Prostate gland (tissue), 2 donors: ENCODE measurements around the gene AK3. TPM values are rescaled to one million over a fixed set of nuclear protein-coding genes. Genes with fewer than 3 reads are reported as not detected.

Experiments
- DNase-seq: peaks from one replicate; pipeline ENCODE4 v3.0.0-alpha.2; 2019; ENCODE audit warnings: low spot score
- H3K27ac ChIP-seq, 2 donors: fragments of 200-600 bp; sonication (generic); 2 replicates each; pipeline ENCODE4 v1.5.1; 2017 to 2019
- H3K27me3 ChIP-seq: fragments of 200-600 bp; sonication (generic); replicated peaks from 2 replicates; pipeline ENCODE4 v1.5.1; 2019; ENCODE audit not compliant: insufficient read depth
- H3K36me3 ChIP-seq, 2 donors: fragments of 200-600 bp; sonication (generic); 1 replicate in 1 of 2; 2 replicates in 1 of 2; pipeline versions ENCODE4 v1.5.1 to v1.8.1; 2017 to 2019
- H3K4me1 ChIP-seq: fragments of 200-600 bp; sonication (generic); replicated peaks from 2 replicates; pipeline ENCODE4 v1.5.1; 2019
- H3K4me3 ChIP-seq, 2 donors: fragments of 200-600 bp; sonication (generic); 2 replicates each; pipeline ENCODE4 v1.5.1; 2017 to 2019
- H3K9me3 ChIP-seq: fragments of 200-600 bp; sonication (generic); 2 replicates; pipeline ENCODE4 v1.5.1; 2017
- CTCF ChIP-seq, 4 experiments: fragments of 200-600 bp in 2 of 4; fragments of 450-650 bp in 2 of 4; sonication (generic) in 2 of 4; IDR thresholded peaks; 1 replicate in 3 of 4; 2 replicates in 1 of 4; pipeline ENCODE4 v1.5.1; 2016 to 2019; ENCODE audit warnings: antibody characterized with exemption in 4 of 4, mild to moderate bottlenecking in 2 of 4, moderate library complexity in 2 of 4
- POLR2A ChIP-seq: fragments of 450-650 bp; IDR thresholded peaks from one replicate; pipeline ENCODE4 v1.6.1; 2016; ENCODE audit warnings: antibody characterized with exemption, mild to moderate bottlenecking
- POLR2AphosphoS5 ChIP-seq: sonication (generic); formaldehyde crosslinking; IDR thresholded peaks from one replicate; pipeline ENCODE4 v1.6.1; 2017; ENCODE audit warnings: antibody characterized with exemption
- WGBS: methylation state at CpG from one replicate; pipeline ENCODE4 v1.1.5; 2018; 5-methylcytosine and 5-hydroxymethylcytosine counted together
- intact Hi-C: fragments of 100-400 bp; cut with DNase I; formaldehyde crosslinking; loops from one replicate; pipeline ENCODE4 v1.14.2; 2022
- total RNA-seq, 2 donors: library from RNA; depleted of rRNA; stranded (reverse); fragments of >200 nt; gene quantifications; one replicate each; pipeline ENCODE4 v1.1.0, GENCODE V29; 2016

The AK3 gene
- total RNA-seq, 2 donors from 2014 or later, result 44.8 to 74.3 TPM

- DNase-seq, result no peak
- Histone ChIP-seq H3K36me3 (no peaks in the 10 kb centered on the region), H3K4me1 (no peaks in the 10 kb centered on the region), H3K9me3 (no peaks in the 10 kb centered on the region), H3K27me3 (no peaks in the 10 kb centered on the region), H3K27ac (no peak overlapping the region), H3K4me3 (no peak overlapping the region)
- no peak for TF ChIP-seq POLR2A
- TF ChIP-seq CTCF (IDR thresholded peaks at IDR 0.05), result no peak
- TF ChIP-seq POLR2AphosphoS5, result no peak
- intact Hi-C loops, result no loop called here
- WGBS, result 62% methylated on average over 2 of the region's 2 CpGs
These were observed 52.0 kb downstream of the AK3 start for GRCh38 chr9:4689021-4689420.

GRCh38 chr9:4686584-4686983 is 54.4 kb downstream of the AK3 start:
- no peaks in the 10 kb centered on the region for H3K9me3 ChIP-seq
- TF ChIP-seq POLR2AphosphoS5 (no peak), CTCF (IDR thresholded peaks at IDR 0.05) (no peak), POLR2A (no peak)
- no peaks in the 10 kb centered on the region for H3K4me1 ChIP-seq
- H3K27ac ChIP-seq, result no peak overlapping the region
- no peaks in the 10 kb centered on the region for H3K36me3 ChIP-seq
- 63% methylated on average over 1 of the region's 1 CpG for WGBS
- H3K4me3 ChIP-seq, result no peak overlapping the region
- no peak for DNase-seq
- intact Hi-C loops, result no loop called here
- no peaks in the 10 kb centered on the region for H3K27me3 ChIP-seq

DNA sequence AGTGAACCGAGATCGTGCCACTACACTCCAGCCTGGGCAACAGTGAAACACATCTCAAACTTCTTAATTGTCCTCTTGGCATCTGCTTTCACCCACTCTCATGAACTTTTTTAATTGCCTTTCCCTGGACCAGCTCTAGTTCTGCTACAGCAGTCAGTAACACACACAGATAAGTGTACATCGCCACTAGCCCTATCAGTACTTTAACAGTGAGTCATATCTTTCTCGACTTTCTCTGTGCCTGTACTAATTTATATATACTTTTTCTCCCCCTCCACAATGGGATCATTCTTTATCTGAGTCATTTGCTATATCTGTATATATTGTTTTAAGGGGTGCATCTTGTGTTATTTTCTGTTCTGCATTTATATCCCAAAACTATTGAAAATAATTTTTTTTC is 54.9 kb downstream of the AK3 start:
- TF ChIP-seq POLR2AphosphoS5, result no peak
- no peak for TF ChIP-seq POLR2A
- no peak for TF ChIP-seq CTCF (IDR thresholded peaks at IDR 0.05)
- no peak overlapping the region for H3K4me3 ChIP-seq
- H3K27me3 ChIP-seq, result no peaks in the 10 kb centered on the region
- H3K27ac ChIP-seq, result no peak overlapping the region
- no peaks in the 10 kb centered on the region for H3K36me3 ChIP-seq
- no peaks in the 10 kb centered on the region for H3K4me1 ChIP-seq
- intact Hi-C loops, result no loop called here
- WGBS, result 83% methylated on average over 4 of the region's 4 CpGs
- no peak for DNase-seq
- H3K9me3 ChIP-seq, result no peaks in the 10 kb centered on the region

DNA sequence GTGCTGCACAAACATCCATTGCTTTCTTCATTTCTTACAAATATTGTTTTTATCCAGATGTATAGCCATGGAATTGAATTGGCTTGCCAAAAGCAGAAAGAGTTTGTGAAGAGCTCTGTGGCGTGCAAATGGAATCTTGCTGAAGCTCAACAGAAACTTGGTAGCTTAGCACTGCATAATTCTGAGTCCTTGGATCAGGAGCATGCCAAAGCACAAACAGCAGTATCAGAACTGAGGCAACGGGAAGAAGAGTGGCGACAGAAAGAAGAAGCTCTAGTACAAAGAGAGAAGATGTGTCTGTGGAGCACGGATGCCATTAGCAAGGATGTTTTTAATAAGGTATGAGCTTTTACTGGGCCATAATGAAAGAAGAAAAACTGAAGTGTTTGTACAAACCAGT is 56.2 kb downstream of the AK3 start:
- Histone ChIP-seq H3K4me3 (no peak overlapping the region), H3K4me1 (no peaks in the 10 kb centered on the region), H3K27ac (no peak overlapping the region), H3K36me3 (no peaks in the 10 kb centered on the region), H3K27me3 (no peaks in the 10 kb centered on the region), H3K9me3 (no peaks in the 10 kb centered on the region)
- intact Hi-C loops, result no loop called here
- no peak for DNase-seq
- no peak for TF ChIP-seq POLR2A
- TF ChIP-seq CTCF (IDR thresholded peaks at IDR 0.05), result no peak
- no peak for TF ChIP-seq POLR2AphosphoS5
- WGBS, result 76% methylated on average over 4 of the region's 4 CpGs

DNA sequence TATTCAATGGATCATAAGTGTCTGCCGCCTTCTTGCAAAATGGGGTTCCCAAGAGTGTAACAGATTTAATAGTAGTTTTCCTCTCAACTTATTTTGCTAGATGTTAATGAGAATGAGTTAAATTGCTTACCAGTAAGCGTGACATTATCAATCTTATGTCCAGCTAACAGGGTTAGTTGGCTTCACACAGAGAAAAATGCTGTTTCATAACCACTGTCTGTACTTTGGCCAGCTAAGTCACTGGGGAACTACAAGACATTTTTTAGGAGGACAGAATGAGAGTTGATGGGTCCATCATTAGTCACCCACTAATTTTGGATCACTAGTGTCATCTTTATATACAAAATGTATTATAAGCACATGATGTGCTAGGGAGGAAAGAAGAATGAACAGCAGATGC is 60.3 kb downstream of the AK3 start:
- 40% methylated on average over 2 of the region's 2 CpGs for WGBS
- no peaks in the 10 kb centered on the region for H3K4me1 ChIP-seq
- intact Hi-C loops, result no loop called here
- H3K27me3 ChIP-seq, result no peaks in the 10 kb centered on the region
- no peak for DNase-seq
- H3K4me3 ChIP-seq, result peak overlapping the region; percentile 54 to 92
- no peaks in the 10 kb centered on the region for H3K36me3 ChIP-seq
- peak overlapping the region; percentile 94 to 98 for H3K27ac ChIP-seq
- TF ChIP-seq CTCF (IDR thresholded peaks at IDR 0.05) (no peak), POLR2AphosphoS5 (no peak)
- no peaks in the 10 kb centered on the region for H3K9me3 ChIP-seq
